ENCODE results near the gene MRPS11. TPM values are rescaled to one million over a fixed set of nuclear protein-coding genes. Genes with fewer than 3 reads are reported as not detected.

MRPS11 gene
- total RNA-seq, 3 donors from 2014 or later, result 23.4 to 26.7 (median 25.6) TPM

- Histone ChIP-seq H3K36me3 (no peaks in the 10 kb centered on the region), H3K27me3 (no peaks in the 10 kb centered on the region), H3K9me3 (no peaks in the 10 kb centered on the region), H3K4me3 (no peak overlapping the region), H3K4me1 (no peaks in the 10 kb centered on the region), H3K27ac (no peak overlapping the region)
- no peak for DNase-seq (ENCODE audit: low spot score in 2 of 2)
- no peak for TF ChIP-seq CTCF (IDR thresholded peaks at IDR 0.05)
- TF ChIP-seq POLR2A (IDR thresholded peaks at IDR 0.05), result no peak
- TF ChIP-seq POLR2AphosphoS5 (IDR thresholded peaks at IDR 0.05), result no peak
- intact Hi-C loops (cut with DNase I; ENCODE audit: low total_unique reads), result no loop called here
Measured at GRCh38 chr15:88490036-88490435, 22.5 kb downstream of the MRPS11 start.

- no peaks in the 10 kb centered on the region for H3K9me3 ChIP-seq
- no peaks in the 10 kb centered on the region for H3K36me3 ChIP-seq
- intact Hi-C loops (cut with DNase I; ENCODE audit: low total_unique reads), result no loop called here
- no peak overlapping the region for H3K4me3 ChIP-seq
- DNase-seq (ENCODE audit: low spot score in 2 of 2), result no peak
- TF ChIP-seq POLR2AphosphoS5 (IDR thresholded peaks at IDR 0.05), result no peak
- no peak for TF ChIP-seq POLR2A (IDR thresholded peaks at IDR 0.05)
- TF ChIP-seq CTCF (IDR thresholded peaks at IDR 0.05), result no peak
- H3K4me1 ChIP-seq, result no peaks in the 10 kb centered on the region
- H3K27me3 ChIP-seq, result no peaks in the 10 kb centered on the region
- no peak overlapping the region for H3K27ac ChIP-seq
Measured at GRCh38 chr15:88491158-88491557, 23.6 kb downstream of the MRPS11 start.

GRCh38 chr15:88493844-88494243 lies 26.3 kb downstream of the MRPS11 start:
- H3K27ac ChIP-seq, result no peak overlapping the region
- H3K4me1 ChIP-seq, result no peaks in the 10 kb centered on the region
- no peak for DNase-seq (ENCODE audit: low spot score in 2 of 2)
- H3K27me3 ChIP-seq, result no peaks in the 10 kb centered on the region
- no peaks in the 10 kb centered on the region for H3K36me3 ChIP-seq
- no peaks in the 10 kb centered on the region for H3K9me3 ChIP-seq
- TF ChIP-seq POLR2AphosphoS5 (IDR thresholded peaks at IDR 0.05) (no peak), CTCF (IDR thresholded peaks at IDR 0.05) (no peak), POLR2A (IDR thresholded peaks at IDR 0.05) (no peak)
- no peak overlapping the region for H3K4me3 ChIP-seq
- intact Hi-C loops (cut with DNase I; ENCODE audit: low total_unique reads), result no loop called here

- Histone ChIP-seq H3K4me1 (no peaks in the 10 kb centered on the region), H3K9me3 (no peaks in the 10 kb centered on the region), H3K27me3 (no peaks in the 10 kb centered on the region), H3K36me3 (no peaks in the 10 kb centered on the region), H3K27ac (no peak overlapping the region), H3K4me3 (no peak overlapping the region)
- DNase-seq (ENCODE audit: low spot score in 2 of 2), result no peak
- no peak for TF ChIP-seq POLR2A (IDR thresholded peaks at IDR 0.05)
- no peak for TF ChIP-seq CTCF (IDR thresholded peaks at IDR 0.05)
- TF ChIP-seq POLR2AphosphoS5 (IDR thresholded peaks at IDR 0.05), result no peak
- intact Hi-C loops (cut with DNase I; ENCODE audit: low total_unique reads), result no loop called here
Measured at GRCh38 chr15:88497109-88497765, 29.7 kb downstream of the MRPS11 start.

- H3K27me3 ChIP-seq, result no peaks in the 10 kb centered on the region
- no peaks in the 10 kb centered on the region for H3K9me3 ChIP-seq
- no peak overlapping the region for H3K4me3 ChIP-seq
- DNase-seq (ENCODE audit: low spot score in 2 of 2), result no peak
- H3K36me3 ChIP-seq, result no peaks in the 10 kb centered on the region
- no peak for TF ChIP-seq POLR2A (IDR thresholded peaks at IDR 0.05)
- TF ChIP-seq POLR2AphosphoS5 (IDR thresholded peaks at IDR 0.05), result no peak
- TF ChIP-seq CTCF (IDR thresholded peaks at IDR 0.05), result no peak
- intact Hi-C loops (cut with DNase I; ENCODE audit: low total_unique reads), result no loop called here
- H3K27ac ChIP-seq, result no peak overlapping the region
- no peaks in the 10 kb centered on the region for H3K4me1 ChIP-seq
Measured at GRCh38 chr15:88498996-88499395, 31.5 kb downstream of the MRPS11 start.
